NCI-H2196 treated with DMSO at 0.1 percent for 48 hours (cell line): ENCODE measurements around the gene KMT2E.
"Not testable (repeated sequence)": the region's sequence is repeated elsewhere in the genome, so short reads cannot be mapped to it uniquely, and the experiment has no call there.

Source experiments
- DNase-seq: peaks from one replicate; lab custom pipeline; 2025; ENCODE audit not compliant: unreplicated experiment; lab: John Stamatoyannopoulos, UW

The KMT2E gene

GRCh38 chr7:104981672-104982037 lies 32.4 kb upstream of the KMT2E start:
- DNase-seq = no peak

GRCh38 chr7:104982308-104983075 lies 31.5 kb upstream of the KMT2E start:
- DNase-seq = no peak

GRCh38 chr7:104983076-104983577 lies 30.9 kb upstream of the KMT2E start:
- DNase-seq = peak; percentile 49

GRCh38 chr7:104983578-104984539 lies 30.1 kb upstream of the KMT2E start:
- peak; percentile 87 for DNase-seq

- no peak for DNase-seq
These were observed 29.3 kb upstream of the KMT2E start for GRCh38 chr7:104984585-104985258.

- no peak for DNase-seq
These were observed 28.8 kb upstream of the KMT2E start for GRCh38 chr7:104985259-104985617.

- DNase-seq = no peak
These were observed 27.3 kb upstream of the KMT2E start for GRCh38 chr7:104986628-104987259.

- not testable (repeated sequence) for DNase-seq
These were observed 26.6 kb upstream of the KMT2E start for GRCh38 chr7:104987403-104987802.

GRCh38 chr7:104990983-104991382 lies 23.0 kb upstream of the KMT2E start:
- DNase-seq = no peak

GRCh38 chr7:104992306-104992705 lies 21.7 kb upstream of the KMT2E start:
- DNase-seq = no peak

- DNase-seq = no peak
These were observed 20.7 kb upstream of the KMT2E start for GRCh38 chr7:104993217-104993862.

- no peak for DNase-seq
These were observed 15.8 kb upstream of the KMT2E start for GRCh38 chr7:104998040-104998752.

GRCh38 chr7:105000200-105000599 lies 13.8 kb upstream of the KMT2E start:
- no peak for DNase-seq

- DNase-seq = no peak
These were observed 13.1 kb upstream of the KMT2E start for GRCh38 chr7:105000927-105001336.

- no peak for DNase-seq
These were observed 12.3 kb upstream of the KMT2E start for GRCh38 chr7:105001652-105002184.

- DNase-seq = no peak
These were observed 10.7 kb upstream of the KMT2E start for GRCh38 chr7:105003275-105003674.

- DNase-seq = no peak
These were observed 10.0 kb upstream of the KMT2E start for GRCh38 chr7:105003872-105004510.

GRCh38 chr7:105005006-105005405 lies 9.0 kb upstream of the KMT2E start:
- not testable (repeated sequence) for DNase-seq

- not testable (repeated sequence) for DNase-seq
These were observed 8.5 kb upstream of the KMT2E start for GRCh38 chr7:105005486-105005885.
